Stimulated activated CD4-positive, alpha-beta T cell treated with anti-CD3 and anti-CD28 coated beads, TNF-alpha, amount 100 ng/mL, for 24 hours (primary cell): Measurements from ENCODE around the gene ERCC6L2.

ENCODE experiments used
- DNase-seq, 3 experiments: peaks; one replicate each; pipeline ENCODE4 v3.0.0-alpha.2; 2020; ENCODE audit warnings: low read depth in 3 of 3

The ERCC6L2 gene

DNA sequence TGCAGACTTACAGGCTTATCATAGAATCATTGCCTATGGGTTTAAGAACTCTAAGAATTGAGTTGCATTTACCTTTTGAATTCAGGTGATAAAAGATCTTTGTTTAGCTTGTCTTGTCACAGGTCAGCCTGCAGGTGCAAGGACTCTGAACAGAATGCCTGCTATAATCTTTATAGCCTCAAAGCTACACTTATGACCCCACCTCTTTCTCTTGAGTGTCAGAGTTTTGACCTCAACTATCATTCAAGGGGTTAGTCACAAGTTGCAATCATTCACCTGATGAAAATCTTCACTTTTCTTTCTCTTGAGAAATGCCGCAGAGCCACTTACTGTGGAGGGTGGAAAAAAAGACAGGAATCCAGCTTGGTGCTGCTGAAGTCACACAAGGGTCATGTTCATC, 49.5 kb downstream of the ERCC6L2 start:
- DNase-seq, result no peak

DNA sequence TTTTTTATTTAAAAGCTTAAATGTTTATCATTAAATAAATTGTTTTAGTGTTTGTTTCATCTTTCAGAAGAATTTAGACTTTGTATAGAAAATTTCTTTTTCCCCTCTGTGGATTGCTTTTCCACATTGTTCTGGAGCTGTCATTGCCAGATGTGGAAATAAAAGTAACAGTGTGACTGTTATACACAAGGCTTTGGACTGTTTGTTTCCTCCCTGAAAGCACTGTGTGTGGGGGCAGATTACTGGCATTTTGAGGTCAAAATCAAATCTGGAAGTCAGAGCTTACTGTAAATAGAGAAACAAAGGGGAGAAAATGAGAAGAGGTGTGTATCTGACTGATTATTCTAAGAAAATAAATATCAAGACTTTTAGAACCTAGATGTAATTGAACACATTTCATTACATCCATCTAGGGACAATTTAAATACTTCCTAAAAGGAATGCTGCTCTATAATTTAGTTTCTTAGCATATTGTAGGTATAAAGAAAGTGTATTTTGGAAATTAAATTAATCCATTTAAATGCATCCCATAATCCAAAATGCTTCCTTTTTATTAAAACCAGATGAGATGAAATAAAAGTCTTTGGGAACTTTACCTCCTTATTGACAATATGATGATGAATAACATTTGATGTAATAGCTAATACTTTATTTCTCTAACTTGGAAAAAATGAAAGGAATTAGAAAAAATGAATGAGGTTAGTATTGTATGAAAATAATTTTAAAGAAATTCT, 51.9 kb downstream of the ERCC6L2 start:
- DNase-seq, result no peak

DNA sequence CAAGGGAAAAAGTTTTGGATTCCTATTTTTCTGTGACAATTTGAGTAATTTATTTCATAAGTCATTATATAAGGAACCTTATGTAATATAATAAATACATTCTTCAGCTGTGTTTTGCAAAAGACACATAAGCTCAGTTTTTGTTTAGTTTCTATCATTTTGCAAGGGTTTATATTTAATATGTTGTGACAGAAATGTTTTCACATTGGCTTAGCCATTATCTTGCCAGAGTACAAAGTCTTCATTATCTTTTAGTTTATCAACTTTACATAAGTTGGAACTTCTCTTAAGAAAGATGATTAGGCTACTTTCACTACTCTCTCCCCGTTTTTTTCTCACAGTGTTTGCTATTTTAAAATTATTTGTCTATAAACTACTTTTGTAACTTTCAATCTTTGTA, 54.8 kb downstream of the ERCC6L2 start:
- no peak for DNase-seq

DNA sequence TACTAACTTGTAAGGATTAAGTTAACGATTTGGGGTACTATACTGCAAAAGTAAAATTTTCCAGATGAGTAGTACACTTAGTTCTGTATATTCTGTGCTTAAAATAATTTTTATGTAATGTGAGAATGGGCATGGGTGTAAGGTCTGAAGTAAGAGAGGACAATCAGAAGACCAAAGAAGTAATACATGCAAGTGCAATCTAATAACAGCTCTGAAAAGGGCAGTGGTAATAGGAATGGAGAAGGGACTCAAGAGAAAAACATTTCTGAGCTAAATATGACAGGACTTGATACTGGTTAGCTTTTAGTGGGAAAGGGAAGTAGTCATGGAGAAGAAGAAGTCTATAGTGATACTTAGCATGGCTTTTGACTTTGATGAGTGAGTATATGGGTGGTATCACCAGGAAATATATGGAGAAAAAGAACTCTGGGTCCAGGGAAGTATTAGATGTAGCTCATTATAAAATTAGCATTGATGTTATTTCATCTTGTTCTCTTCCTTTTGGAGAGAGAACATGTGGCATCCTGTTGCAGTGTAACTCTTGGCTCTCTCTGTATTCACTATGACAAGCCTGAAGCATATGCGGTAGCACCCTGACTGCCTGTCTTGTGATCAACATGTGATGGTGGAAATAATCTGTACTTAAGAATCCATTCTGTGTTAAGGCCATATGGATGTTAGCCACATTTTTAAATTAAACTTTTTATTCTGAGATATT, 60.5 kb downstream of the ERCC6L2 start:
- DNase-seq, result no peak

DNA sequence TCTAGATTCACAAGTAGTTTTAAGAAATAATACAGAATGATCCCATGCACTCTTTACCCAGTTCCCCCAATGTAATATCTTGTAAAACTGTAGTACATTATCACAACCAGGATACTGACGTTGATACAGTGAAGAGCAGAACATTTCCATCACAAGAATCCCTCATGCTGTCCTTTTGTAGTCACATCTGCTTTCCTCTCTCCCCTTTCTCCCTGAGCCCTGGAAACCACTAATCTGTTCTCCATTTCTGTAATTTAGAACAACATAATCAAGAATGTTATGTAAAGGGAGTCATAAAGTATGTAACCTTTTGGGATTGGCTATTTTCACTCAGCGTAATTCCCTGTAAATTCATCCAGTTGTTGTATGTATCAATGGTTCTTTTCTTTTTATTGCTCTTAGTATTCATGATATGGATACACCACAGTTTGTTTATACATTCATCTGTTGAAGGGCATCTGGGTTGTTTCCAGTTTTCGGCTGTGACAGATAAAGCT, 61.1 kb downstream of the ERCC6L2 start:
- no peak for DNase-seq

DNA sequence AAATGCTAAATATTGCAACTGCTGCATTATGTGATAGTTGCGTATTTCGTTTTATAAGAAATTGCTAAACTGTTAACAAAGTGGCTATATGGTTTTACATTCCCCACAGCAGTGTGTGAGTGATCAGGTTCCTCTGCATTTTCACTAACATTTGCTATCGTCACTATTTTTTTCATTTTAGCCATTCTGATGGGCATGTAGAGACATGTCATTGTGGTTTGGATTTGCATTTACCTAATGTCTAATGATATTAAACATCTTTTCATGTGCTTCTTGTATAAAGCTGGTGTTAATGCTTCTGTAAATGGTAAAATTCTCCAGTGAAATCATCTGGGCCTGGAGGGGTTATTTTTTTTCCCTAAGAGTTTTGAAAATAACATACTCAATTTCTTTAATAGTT, 61.6 kb downstream of the ERCC6L2 start:
- no peak for DNase-seq

DNA sequence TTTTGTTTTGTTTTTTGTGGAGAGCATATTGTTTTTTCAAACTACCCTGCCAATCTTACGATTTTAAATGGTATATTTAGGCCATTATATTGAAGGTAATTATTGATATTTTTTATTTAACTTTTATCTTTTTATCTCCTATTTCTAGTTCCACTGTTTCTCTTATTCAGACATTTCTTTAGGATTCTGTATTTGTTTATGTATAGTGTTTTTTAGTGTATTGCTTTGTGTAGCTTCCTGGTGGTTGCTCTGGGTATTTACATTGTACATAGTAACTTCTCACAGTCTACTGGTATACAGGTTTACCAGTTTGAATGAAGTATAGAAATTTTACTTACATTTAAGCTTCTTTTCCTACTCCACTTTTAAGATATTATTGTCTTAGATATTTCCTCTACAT, 63.2 kb downstream of the ERCC6L2 start:
- DNase-seq, result no peak

DNA sequence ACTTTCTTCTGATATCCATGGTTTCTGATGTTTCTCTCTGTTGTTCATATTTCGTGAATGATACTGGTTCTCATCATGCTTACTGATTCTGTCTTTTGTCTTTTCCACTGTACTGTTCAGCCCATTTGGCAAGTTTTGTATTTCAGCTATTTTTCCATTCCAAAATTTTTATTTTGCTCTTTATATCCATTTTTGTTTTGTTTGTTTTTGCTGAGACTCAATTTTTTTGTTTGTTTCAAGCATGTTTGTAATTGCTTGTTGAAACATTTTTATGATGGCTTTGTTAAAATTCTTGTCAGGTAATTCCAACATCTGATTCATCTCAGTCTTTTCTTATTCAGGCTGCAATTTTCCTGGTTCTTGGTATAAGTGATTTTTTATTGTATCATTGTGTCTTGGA, 64.0 kb downstream of the ERCC6L2 start:
- no peak for DNase-seq

DNA sequence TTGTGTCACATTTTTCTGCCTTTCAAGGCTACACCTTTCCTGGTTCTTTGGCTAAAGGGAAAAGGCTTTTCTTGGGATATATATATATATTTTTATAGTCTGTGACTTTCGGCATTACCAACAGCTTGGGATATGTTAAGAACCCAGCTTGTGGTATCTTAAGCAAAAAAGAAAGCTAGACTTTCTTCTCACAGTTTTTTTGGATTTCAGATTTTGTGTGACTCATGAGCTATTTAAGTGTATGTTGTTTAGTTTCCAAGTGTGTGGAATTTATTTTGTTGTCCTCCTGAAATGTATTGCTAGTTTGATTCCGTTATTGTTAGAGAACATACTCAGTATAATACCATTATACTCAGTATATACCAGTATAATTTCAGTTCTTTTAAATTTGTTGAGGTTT, 64.8 kb downstream of the ERCC6L2 start:
- DNase-seq, result no peak

DNA sequence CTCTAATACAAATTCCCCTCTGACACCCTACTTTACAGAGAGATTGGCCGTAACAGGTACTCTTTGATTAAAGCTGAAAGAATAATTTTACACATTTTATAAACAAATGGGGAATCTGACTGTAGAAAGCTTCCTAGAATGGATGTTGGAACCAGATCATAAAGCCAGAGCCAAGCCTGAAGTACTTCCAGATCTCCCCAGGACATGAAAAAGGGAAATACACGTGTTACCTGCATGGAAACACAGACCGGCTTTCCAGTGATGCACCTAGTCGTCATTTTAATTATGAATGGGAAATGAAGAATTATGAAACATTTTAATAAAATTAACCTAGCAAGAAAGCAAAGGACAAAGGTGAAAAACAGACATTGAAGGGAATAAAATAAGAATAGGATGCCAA, 66.5 kb downstream of the ERCC6L2 start:
- no peak for DNase-seq

DNA sequence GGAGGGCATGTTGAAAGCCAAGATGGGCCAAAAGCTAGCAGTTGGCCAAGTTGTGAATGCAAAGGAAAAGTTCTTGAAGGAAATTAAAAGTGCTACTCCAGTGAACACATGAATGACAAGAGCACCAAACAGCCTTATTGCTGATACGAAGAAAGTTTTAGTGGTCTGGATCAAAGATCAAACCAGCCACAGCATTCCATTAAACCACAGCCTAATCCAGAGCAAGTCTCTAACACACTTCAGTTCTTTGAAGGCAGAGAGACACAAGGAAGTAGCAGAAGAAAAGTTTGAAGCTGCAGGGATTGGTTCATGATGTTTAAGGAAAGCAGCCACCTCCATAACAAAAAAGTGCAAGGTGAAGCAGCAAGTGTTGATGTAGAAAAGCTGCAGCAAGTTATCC, 71.6 kb downstream of the ERCC6L2 start:
- no peak for DNase-seq

DNA sequence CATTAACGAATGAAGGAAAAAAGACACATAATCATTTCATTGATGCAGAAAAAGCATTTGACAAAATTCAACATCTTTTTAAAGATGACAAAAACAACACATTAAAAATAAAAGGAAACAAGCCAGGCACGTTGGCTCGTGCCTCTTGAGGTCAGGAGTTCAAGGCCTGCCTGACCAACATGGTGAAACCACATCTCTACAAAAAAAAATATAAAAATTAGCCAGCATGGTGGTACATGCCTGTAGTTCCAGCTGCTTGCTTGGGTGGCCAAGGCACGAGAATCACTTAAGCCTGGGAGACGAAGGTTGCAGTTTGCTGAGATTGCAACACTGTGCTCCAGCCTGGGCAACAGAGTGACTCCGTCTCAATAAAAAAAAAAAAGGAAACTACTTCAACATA, 77.0 kb downstream of the ERCC6L2 start:
- no peak for DNase-seq

DNA sequence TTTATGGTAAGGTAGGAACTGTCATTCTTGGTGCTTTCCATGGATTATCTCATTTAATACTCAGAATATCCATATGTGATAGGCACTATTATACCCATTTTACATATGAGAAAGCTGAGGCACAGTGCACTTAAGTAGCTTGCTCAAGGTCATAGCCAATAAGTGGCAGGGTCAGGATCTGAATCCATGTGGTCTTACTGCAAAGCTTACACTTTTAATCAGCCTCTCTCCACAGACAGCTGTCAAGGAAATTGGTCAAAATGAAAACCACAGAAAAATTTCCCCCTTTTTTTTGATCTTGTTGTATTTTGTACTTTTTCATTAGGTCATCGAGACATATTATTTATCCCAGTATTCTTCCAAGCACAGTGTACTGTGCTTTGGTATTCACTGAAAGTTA, 78.5 kb downstream of the ERCC6L2 start:
- no peak for DNase-seq

DNA sequence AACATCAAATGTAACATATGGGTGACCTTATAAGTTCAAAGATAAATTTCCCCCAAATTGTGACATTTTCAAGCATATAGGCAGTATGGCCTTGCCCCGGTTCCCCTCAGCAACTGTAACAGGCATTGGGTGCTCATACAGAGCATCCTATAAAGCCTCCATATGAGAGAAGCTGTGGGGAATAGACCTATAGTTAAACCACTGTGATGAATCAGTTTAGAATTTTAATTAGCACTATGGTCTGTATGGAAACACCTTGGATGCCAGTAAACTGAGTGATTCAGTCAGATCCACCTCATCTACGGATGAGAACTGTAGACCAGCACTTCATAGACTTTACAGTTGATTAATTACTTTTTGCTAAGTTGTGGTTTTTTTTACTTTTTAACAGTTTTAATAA, 79.4 kb downstream of the ERCC6L2 start:
- no peak for DNase-seq

DNA sequence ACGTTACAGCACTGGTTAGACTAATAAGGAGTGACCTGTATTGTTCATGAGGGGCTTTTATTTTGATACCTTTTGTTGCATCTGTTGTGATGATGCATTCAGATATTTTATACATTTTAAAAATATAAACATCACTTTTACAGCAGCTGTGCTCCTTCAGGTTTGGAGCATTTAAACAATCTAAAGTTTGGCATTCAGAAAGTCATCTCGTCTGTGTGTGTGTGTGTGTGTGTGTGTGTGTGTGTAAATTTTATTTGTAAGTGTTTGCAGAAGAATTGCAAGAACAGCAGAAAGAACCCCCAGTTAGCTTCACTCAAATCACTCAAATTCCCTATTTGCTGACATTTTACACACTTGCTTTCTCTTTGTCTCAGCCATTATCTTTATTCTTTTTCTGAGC, 87.4 kb downstream of the ERCC6L2 start:
- no peak for DNase-seq

DNA sequence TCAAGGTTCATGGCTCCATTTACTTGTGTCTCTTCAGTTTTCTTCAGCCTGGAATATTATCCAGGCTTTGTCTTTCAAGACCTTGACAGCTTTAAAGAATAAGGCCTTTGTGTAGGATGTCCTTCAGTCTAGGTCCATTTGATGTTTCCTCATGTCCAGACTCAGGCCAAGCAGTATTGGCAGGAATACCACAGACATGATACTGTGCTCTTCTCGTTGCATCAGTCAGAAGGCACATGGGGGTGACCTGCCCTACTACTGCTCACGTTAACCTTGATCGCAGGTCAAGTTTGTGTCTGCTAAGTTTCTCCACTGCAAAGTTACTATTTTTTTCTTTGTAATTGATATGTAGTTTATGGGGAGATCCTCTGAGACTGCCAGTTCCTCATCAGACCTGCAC, 88.2 kb downstream of the ERCC6L2 start:
- no peak for DNase-seq

DNA sequence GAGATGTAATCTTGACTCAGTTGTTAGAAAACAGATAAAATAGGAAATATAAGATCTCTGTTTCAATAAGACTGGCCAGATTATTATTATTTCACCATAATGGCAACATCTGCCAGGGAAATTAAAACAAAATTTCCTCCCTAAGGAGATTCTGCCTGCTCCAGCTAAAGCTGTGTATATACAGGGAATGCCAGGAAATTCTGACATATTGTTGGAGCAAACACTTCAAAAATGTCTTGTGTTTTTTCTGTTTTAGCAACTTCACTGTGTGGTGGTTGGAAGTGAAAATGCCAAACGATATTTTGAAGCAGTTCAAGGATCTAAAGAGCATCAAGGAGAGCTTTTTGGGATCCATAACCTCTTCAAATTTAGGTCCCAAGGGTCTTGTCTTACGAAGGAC, 90.8 kb downstream of the ERCC6L2 start:
- DNase-seq, result no peak

DNA sequence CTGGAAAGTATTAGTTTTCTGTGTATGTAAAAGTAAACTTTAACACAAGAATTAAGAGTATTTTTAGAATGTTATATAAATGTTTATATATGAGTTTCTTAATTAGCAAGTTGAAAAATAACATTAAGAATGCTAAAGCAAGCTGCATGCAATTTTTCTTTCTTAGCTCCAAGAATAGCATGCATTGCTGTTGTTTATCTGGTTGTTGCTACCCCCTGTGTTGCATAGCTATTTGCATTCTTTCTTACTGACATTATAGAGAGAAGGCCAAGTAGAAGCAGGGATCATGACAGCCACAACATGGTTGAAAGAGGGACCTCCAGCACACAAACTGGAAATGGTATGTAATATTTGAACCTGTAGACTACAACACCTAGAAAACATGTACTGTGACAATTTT, 94.8 kb downstream of the ERCC6L2 start:
- no peak for DNase-seq

DNA sequence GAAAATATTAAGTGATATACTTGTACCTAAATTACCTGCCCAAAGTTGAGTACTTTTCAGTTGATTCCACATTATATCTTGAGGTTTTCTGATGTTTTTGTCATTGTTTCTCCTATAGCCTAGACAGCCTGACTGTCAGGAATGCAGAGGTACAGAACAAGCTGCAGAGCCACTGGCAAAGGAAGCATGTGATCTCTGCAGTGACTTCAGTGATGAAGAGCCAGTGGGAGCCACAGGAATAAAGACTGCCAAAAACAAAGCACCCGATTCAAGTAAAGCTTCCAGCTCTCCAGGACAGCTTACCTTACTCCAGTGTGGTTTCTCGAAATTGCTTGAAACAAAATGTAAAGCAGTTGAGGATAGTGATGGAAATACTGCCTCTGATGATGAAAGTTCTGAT, 96.3 kb downstream of the ERCC6L2 start:
- no peak for DNase-seq

DNA sequence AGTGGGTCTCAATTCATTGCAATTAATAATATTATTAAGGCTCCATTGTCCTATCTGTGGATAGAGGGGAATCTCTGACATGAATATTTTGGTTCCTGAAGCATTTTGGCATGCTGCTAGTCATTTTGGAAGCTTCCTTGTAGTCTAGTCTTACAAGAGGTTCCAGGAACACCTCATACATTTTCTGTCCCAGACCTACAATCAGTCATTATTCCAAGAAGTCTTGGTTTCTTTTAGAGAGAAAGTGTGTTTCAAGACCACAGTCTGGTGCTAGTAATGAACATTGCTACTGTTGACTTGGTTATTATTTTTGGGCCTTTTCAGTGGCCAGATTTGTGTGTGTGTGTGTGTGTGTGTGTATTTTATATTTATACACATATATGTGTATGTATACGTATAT, 98.9 kb downstream of the ERCC6L2 start:
- DNase-seq, result no peak

DNA sequence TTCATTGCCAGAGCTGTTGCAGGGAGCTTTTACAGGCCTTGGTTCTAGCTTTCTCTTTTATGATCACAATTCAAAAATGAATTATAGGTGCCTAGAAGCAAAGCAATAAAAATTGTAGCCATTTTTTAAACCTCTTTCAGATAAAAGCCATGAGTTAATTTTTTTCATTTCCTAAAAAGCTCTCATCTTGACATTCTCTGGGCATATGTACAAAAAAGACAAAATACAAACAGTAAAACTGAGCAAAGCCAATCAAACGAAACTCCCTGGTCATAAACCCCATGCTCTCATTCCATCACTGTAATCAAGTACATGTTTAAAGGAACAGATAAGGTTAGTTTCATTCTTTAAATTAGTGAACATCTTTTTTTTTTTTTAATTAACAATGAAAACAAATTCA, 101.9 kb downstream of the ERCC6L2 start:
- DNase-seq, result no peak

DNA sequence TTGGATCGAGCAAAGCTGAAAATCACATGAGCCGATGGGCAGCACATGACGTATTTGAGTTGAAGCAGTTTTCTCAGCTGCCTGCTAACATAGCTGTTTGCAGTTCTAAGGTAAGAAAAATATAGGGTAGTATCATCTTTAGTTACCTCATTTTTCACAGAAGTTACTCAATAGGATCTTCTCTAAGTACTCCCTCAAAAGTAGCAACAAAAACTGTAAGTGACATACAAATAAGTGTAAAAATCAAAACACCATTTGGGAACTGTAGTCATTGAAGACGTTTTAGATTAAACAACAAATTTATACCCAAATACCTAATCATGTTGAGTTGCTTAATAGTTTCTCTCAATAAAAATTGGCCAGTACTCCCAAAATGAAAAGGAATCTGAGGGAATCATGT, 102.6 kb downstream of the ERCC6L2 start:
- no peak for DNase-seq

DNA sequence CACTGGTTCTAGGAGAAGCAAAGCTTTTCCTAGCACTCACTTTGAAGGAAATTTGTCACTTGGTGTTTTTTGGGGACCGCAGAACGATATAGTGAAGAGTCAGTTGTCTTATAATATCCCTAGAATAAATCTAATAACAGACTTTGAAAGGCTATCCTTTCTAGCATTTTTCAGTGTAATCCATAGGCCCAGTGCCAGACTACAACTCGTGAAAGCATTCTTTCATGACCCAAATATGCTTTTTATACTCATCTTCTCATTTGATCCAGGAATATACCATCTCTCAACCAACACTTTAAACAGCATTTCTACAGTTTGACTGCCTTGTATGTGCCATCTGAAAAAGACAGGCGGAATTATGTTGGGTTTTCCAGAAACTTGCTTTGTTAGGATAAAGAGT, 104.0 kb downstream of the ERCC6L2 start:
- DNase-seq, result no peak
